Liver (tissue), 9 donors: ENCODE results near the gene HORMAD2. TPM values are rescaled to one million over a fixed set of nuclear protein-coding genes. Genes with fewer than 3 reads are reported as not detected.

Source experiments
- DNase-seq: peaks from one replicate; pipeline ENCODE4 v3.0.0-alpha.2; 2017; ENCODE audit warnings: low spot score
- H3K27ac ChIP-seq, 2 donors: one replicate each; pipeline ENCODE4 v1.7.0; 2013; ENCODE audit warnings: inconsistent platforms in 2 of 2, low read length in 2 of 2, control low read depth in 1 of 2, low read depth in 1 of 2, mild to moderate bottlenecking in 1 of 2
- H3K27me3 ChIP-seq, 4 donors: one replicate each; pipeline versions ENCODE4 v1.6.1 to v1.7.0; 2013; ENCODE audit warnings: low read length in 3 of 4, inconsistent platforms in 1 of 4, mild to moderate bottlenecking in 1 of 4, moderate library complexity in 1 of 4; ENCODE audit not compliant: control insufficient read depth in 4 of 4, insufficient read depth in 4 of 4
- H3K36me3 ChIP-seq, 4 donors: one replicate each; pipeline versions ENCODE4 v1.6.1 to v1.7.0; 2013; ENCODE audit warnings: low read length in 3 of 4, mild to moderate bottlenecking in 3 of 4, low read depth in 1 of 4, moderate library complexity in 1 of 4; ENCODE audit not compliant: control insufficient read depth in 4 of 4, insufficient read depth in 3 of 4
- H3K4me1 ChIP-seq, 4 donors: one replicate each; pipeline versions ENCODE4 v1.6.1 to v1.7.0; 2013; ENCODE audit warnings: low read length in 3 of 4, mild to moderate bottlenecking in 3 of 4, moderate library complexity in 1 of 4; ENCODE audit not compliant: control insufficient read depth in 4 of 4, insufficient read depth in 4 of 4
- H3K4me3 ChIP-seq, 3 donors: one replicate each; pipeline versions ENCODE4 v1.6.1 to v1.7.0; 2013; ENCODE audit warnings: low read length in 3 of 3, control low read depth in 1 of 3, low read depth in 1 of 3, mild to moderate bottlenecking in 1 of 3
- H3K9ac ChIP-seq, 2 donors: one replicate each; pipeline ENCODE4 v1.7.0; 2013; ENCODE audit warnings: low read length in 2 of 2, mild to moderate bottlenecking in 2 of 2, moderate library complexity in 2 of 2, control low read depth in 1 of 2, low read depth in 1 of 2
- H3K9me3 ChIP-seq, 4 donors: one replicate each; pipeline versions ENCODE4 v1.6.1 to v1.7.0; 2013; ENCODE audit warnings: low read length in 3 of 4; ENCODE audit not compliant: control insufficient read depth in 4 of 4
- CTCF ChIP-seq: fragments of 150-350 bp; IDR thresholded peaks from 2 replicates; pipeline ENCODE4 v1.5.1; 2017; ENCODE audit warnings: improper control_type of control experiment, low read depth, low read length; ENCODE audit not compliant: missing input control
- EGR1 ChIP-seq, 2 donors: IDR thresholded peaks; 2 replicates each; pipeline ENCODE4 v1.6.1; 2016 to 2018; ENCODE audit warnings: antibody characterized with exemption in 2 of 2, low read depth in 2 of 2
- FOXA1 ChIP-seq: IDR thresholded peaks from 2 replicates; pipeline ENCODE4 v1.6.1; 2016; ENCODE audit warnings: antibody characterized with exemption
- FOXA2 ChIP-seq: IDR thresholded peaks from 2 replicates; pipeline ENCODE4 v1.6.1; 2016; ENCODE audit warnings: antibody characterized with exemption
- GABPA ChIP-seq, 2 donors: IDR thresholded peaks in 1 of 2; conservative IDR thresholded peaks in 1 of 2; 2 replicates each; pipeline ENCODE4 v1.6.1; 2016; ENCODE audit warnings: antibody characterized with exemption in 2 of 2, mild to moderate bottlenecking in 1 of 2, moderate library complexity in 1 of 2
- HNF4A ChIP-seq, 2 donors: conservative IDR thresholded peaks; 2 replicates each; pipeline ENCODE4 v1.6.1; 2016; ENCODE audit warnings: antibody characterized with exemption in 2 of 2, mild to moderate bottlenecking in 2 of 2
- HNF4G ChIP-seq: IDR thresholded peaks from 2 replicates; pipeline ENCODE4 v1.6.1; 2016; ENCODE audit warnings: antibody characterized with exemption
- JUND ChIP-seq, 2 donors: IDR thresholded peaks; 2 replicates each; pipeline ENCODE4 v1.6.1; 2016; ENCODE audit warnings: antibody characterized with exemption in 2 of 2
- NR2F2 ChIP-seq: IDR thresholded peaks from 2 replicates; pipeline ENCODE4 v1.6.1; 2016; ENCODE audit warnings: antibody characterized with exemption
- RAD21 ChIP-seq, 2 donors: IDR thresholded peaks; 2 replicates each; pipeline ENCODE4 v1.6.1; 2016; ENCODE audit warnings: antibody characterized with exemption in 2 of 2, mild to moderate bottlenecking in 2 of 2
- RXRA ChIP-seq, 2 donors: IDR thresholded peaks; 2 replicates each; pipeline ENCODE4 v1.6.1; 2017 to 2018; ENCODE audit warnings: antibody characterized with exemption in 2 of 2, mild to moderate bottlenecking in 1 of 2
- SP1 ChIP-seq: IDR thresholded peaks from 2 replicates; pipeline ENCODE4 v1.6.1; 2018; ENCODE audit warnings: antibody characterized with exemption, mild to moderate bottlenecking
- TAF1 ChIP-seq: conservative IDR thresholded peaks from 2 replicates; pipeline ENCODE4 v1.6.1; 2016; ENCODE audit warnings: antibody characterized with exemption, mild to moderate bottlenecking
- YY1 ChIP-seq: IDR thresholded peaks from 2 replicates; pipeline ENCODE4 v1.6.1; 2016; ENCODE audit warnings: antibody characterized with exemption, mild to moderate bottlenecking
- ZBTB33 ChIP-seq: IDR thresholded peaks from 2 replicates; pipeline ENCODE4 v1.6.1; 2016; ENCODE audit warnings: antibody characterized with exemption
- WGBS: extraction: QIAGEN DNeasy Blood & Tissue Kit; methylation state at CpG from one replicate; pipeline ENCODE4 v1.1.7; 2013; 5-methylcytosine and 5-hydroxymethylcytosine counted together
- polyA plus RNA-seq, 2 donors: library from polyadenylated mRNA; stranded (reverse) in 1 of 2; unstranded in 1 of 2; fragments of 200-250 nt in 1 of 2; fragments of >200 nt in 1 of 2; fragmentation: Nextera tagmentation in 1 of 2; extraction: Ambion mirVana in 1 of 2; gene quantifications; one replicate each; pipeline versions ENCODE4 v1.2.1 to v1.2.3, GENCODE V29; 2013 to 2015
- total RNA-seq, 2 donors: library from RNA; depleted of rRNA; stranded (reverse); fragments of >200 nt; gene quantifications; one replicate each; pipeline ENCODE4 v1.2.3, GENCODE V29; 2014
- TF ChIP-seq, protein P1 (sequence below): IDR thresholded peaks from 2 replicates; pipeline ENCODE4 v1.6.1; 2016; ENCODE audit warnings: antibody characterized with exemption
- TF ChIP-seq, protein P2 (sequence below): IDR thresholded peaks from 2 replicates; pipeline ENCODE4 v1.6.1; 2016; ENCODE audit warnings: antibody characterized with exemption
- donor health status: healthy.
- donor health status: healthy.
- donor health status: healthy.
- donor health status: healthy.
- donor health status: healthy.

The HORMAD2 gene
- total and polyA plus RNA-seq, 4 donors, result 0.44 to 2.8 (median 0.47) TPM; not detected in 1

GRCh38 chr22:30046716-30047363 lies 33.4 kb upstream of the HORMAD2 start:
- WGBS, result 90% methylated on average over 15 of the region's 15 CpGs
- no peaks in the 10 kb centered on the region for H3K9me3 ChIP-seq
- TF ChIP-seq HNF4G, result no peak
- no peak for TF ChIP-seq JUND (IDR thresholded peaks at IDR 0.05)
- no peak for TF ChIP-seq CTCF
- no peak for TF ChIP-seq RXRA (IDR thresholded peaks at IDR 0.05)
- TF ChIP-seq NR2F2, result no peak
- no peak for TF ChIP-seq SP1
- no peak for TF ChIP-seq RAD21 (IDR thresholded peaks at IDR 0.05)
- TF ChIP-seq, protein P1, sequence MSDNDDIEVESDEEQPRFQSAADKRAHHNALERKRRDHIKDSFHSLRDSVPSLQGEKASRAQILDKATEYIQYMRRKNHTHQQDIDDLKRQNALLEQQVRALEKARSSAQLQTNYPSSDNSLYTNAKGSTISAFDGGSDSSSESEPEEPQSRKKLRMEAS, result no peak
- no peak for TF ChIP-seq FOXA1
- TF ChIP-seq, protein P2, sequence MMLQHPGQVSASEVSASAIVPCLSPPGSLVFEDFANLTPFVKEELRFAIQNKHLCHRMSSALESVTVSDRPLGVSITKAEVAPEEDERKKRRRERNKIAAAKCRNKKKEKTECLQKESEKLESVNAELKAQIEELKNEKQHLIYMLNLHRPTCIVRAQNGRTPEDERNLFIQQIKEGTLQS, result no peak
- no peak for TF ChIP-seq FOXA2
- no peak for TF ChIP-seq GABPA (IDR thresholded peaks at IDR 0.05 in 1 of 2, conservative IDR thresholded peaks at IDR 0.05 in 1 of 2)
- TF ChIP-seq ZBTB33, result no peak

DNA sequence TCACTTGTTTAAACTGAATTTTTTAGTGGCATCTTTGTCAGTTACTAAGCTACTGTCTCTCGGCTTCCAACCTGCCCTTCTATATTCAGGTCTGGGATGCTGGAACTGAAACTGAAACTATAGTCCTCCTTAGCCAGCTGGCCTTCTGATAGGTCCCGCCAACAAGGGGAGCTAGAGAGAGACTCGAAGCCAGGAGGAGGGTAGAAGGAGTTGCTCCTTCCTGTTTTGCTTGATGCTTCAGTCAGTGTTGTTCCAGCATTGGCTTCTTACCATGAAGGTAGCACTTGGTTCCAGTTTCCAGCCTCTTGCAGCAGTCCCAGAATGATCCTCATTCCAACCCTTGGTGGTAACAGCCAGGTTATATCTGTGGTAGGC lies 32.9 kb upstream of the HORMAD2 start:
- no peak overlapping the region for H3K27ac ChIP-seq
- no peak for DNase-seq
- no peak for TF ChIP-seq FOXA2
- no peak for TF ChIP-seq RXRA (IDR thresholded peaks at IDR 0.05)
- no peak for TF ChIP-seq NR2F2
- no peak for TF ChIP-seq RAD21 (IDR thresholded peaks at IDR 0.05)
- no peak for TF ChIP-seq EGR1 (IDR thresholded peaks at IDR 0.05; ENCODE audit: low read depth in 2 of 2)
- TF ChIP-seq YY1, result no peak
- no peak for TF ChIP-seq JUND (IDR thresholded peaks at IDR 0.05)
- TF ChIP-seq, protein P2, result no peak
- TF ChIP-seq TAF1, result no peak
- TF ChIP-seq CTCF, result no peak
- no peak for TF ChIP-seq GABPA (IDR thresholded peaks at IDR 0.05 in 1 of 2, conservative IDR thresholded peaks at IDR 0.05 in 1 of 2)
- no peak for TF ChIP-seq HNF4A (conservative IDR thresholded peaks at IDR 0.05)
- no peak for TF ChIP-seq ZBTB33
- H3K4me3 ChIP-seq, result no peak overlapping the region
- H3K27me3 ChIP-seq, result no peaks in the 10 kb centered on the region
- H3K4me1 ChIP-seq, result peaks cover 0 to 9% (median 6%) of the 10 kb centered on the region in 4 donors
- no peak overlapping the region for H3K9ac ChIP-seq
- no peaks in the 10 kb centered on the region for H3K9me3 ChIP-seq
- no peaks in the 10 kb centered on the region for H3K36me3 ChIP-seq
- WGBS, result 62% methylated on average over 3 of the region's 3 CpGs

More at GRCh38 chr22:30046716-30047363, 33.4 kb upstream of the HORMAD2 start:
- Histone ChIP-seq H3K4me1 (peaks cover 0 to 9% (median 6%) of the 10 kb centered on the region in 4 donors), H3K4me3 (no peak overlapping the region), H3K9ac (no peak overlapping the region), H3K36me3 (no peaks in the 10 kb centered on the region), H3K27me3 (no peaks in the 10 kb centered on the region), H3K27ac (no peak overlapping the region)
- no peak for DNase-seq
